H1 (cell line): ENCODE measurements around the gene STXBP6. TPM values are rescaled to one million over a fixed set of nuclear protein-coding genes. Genes with fewer than 3 reads are reported as not detected.

Experiments used
- CBX5 ChIP-seq: fragments of 300-800, 300-1000 bp; sonication (generic); IDR thresholded peaks from 2 replicates; pipeline ENCODE4 v1.7.1; 2016; ENCODE audit warnings: antibody characterized with exemption, low read length, low read depth
- CTCF ChIP-seq, 3 experiments: IDR thresholded peaks; 1 replicate in 2 of 3; 2 replicates in 1 of 3; pipeline versions ENCODE4 v1.5.1 to v1.6.1; 2011; ENCODE audit warnings: low read length in 3 of 3, mild to moderate bottlenecking in 3 of 3, inconsistent platforms in 2 of 3, low read depth in 1 of 3, moderate library complexity in 1 of 3; ENCODE audit not compliant: insufficient read depth in 1 of 3; ENCODE audit errors: control extremely low read depth in 1 of 3
- EGR1 ChIP-seq: IDR thresholded peaks from 2 replicates; pipeline ENCODE4 v1.6.1; 2011; ENCODE audit warnings: low read depth, low read length, borderline replicate concordance
- MAFK ChIP-seq: IDR thresholded peaks from 2 replicates; pipeline ENCODE4 v1.6.1; 2012; ENCODE audit warnings: low read depth, mild to moderate bottlenecking, improper control_type of control experiment, low read length
- NANOG ChIP-seq: IDR thresholded peaks from 2 replicates; pipeline ENCODE4 v1.6.1; 2011; ENCODE audit warnings: low read length, low read depth, mild to moderate bottlenecking, inconsistent platforms; ENCODE audit not compliant: insufficient read depth, poor library complexity, severe bottlenecking
- NRF1 ChIP-seq: IDR thresholded peaks from 2 replicates; pipeline ENCODE4 v1.6.1; 2011; ENCODE audit warnings: mild to moderate bottlenecking, low read depth, low read length, improper control_type of control experiment
- SIN3A ChIP-seq, 2 experiments: IDR thresholded peaks in 1 of 2; conservative IDR thresholded peaks in 1 of 2; 2 replicates each; pipeline ENCODE4 v1.6.1; 2011 to 2012; ENCODE audit warnings: low read length in 2 of 2, improper control_type of control experiment in 1 of 2, low read depth in 1 of 2, mild to moderate bottlenecking in 1 of 2
- SRF ChIP-seq: IDR thresholded peaks from 2 replicates; pipeline ENCODE4 v1.6.1; 2011; ENCODE audit warnings: mild to moderate bottlenecking, low read depth, low read length, moderate library complexity
- TEAD4 ChIP-seq: IDR thresholded peaks from 2 replicates; pipeline ENCODE4 v1.6.1; 2012; ENCODE audit warnings: low read depth, low read length, inconsistent platforms, mixed read lengths
- polyA plus RNA-seq, 7 experiments: library from polyadenylated mRNA; depleted of rRNA in 3 of 7; stranded (reverse) in 5 of 7; unstranded in 2 of 7; fragments of >200 nt in 5 of 7; fragments of 200-250 nt in 2 of 7; gene quantifications; 1 replicate in 5 of 7; 2 replicates in 1 of 7; 4 replicates in 1 of 7; pipeline versions ENCODE4 v1.2.1 to v1.2.3, GENCODE V29; 2011 to 2013; ENCODE audit warnings: missing spikeins in 2 of 7, mixed read lengths in 2 of 7
- total RNA-seq: library from RNA; stranded (reverse); fragmentation: NEBNext Ultra II Directional; extraction: Animal tissue kit (Norgen Biotek cat#: 25700); gene quantifications from 2 replicates; pipeline ENCODE4 v1.2.1, GENCODE V29; 2021

STXBP6 gene
- total and polyA plus RNA-seq, 2 of the 8 experiments (the other 6 are each of a cell fraction or from before 2014, with no cell fraction given) = 9.4 to 18.1 TPM

GRCh38 chr14:24875203-24875838 is 174.6 kb downstream of the STXBP6 start (continued):
- TF ChIP-seq CTCF (IDR thresholded peaks at IDR 0.05; ENCODE audit: control extremely low read depth in 1 of 3, insufficient read depth in 1 of 3, low read depth in 1 of 3, low read length in 3 of 3) (no peak), SRF (no peak), SIN3A (conservative IDR thresholded peaks at IDR 0.05 in 1 of 2, IDR thresholded peaks at IDR 0.05 in 1 of 2; ENCODE audit: low read depth in 1 of 2, low read length in 2 of 2) (no peak), CBX5 (no peak), NANOG (no peak), TEAD4 (no peak), MAFK (no peak), NRF1 (no peak), EGR1 (no peak)
